T-cell (primary cell): ENCODE results near the gene SSPN. TPM values are rescaled to one million over a fixed set of nuclear protein-coding genes. Genes with fewer than 3 reads are reported as not detected.
"Not testable (repeated sequence)": the region's sequence is repeated elsewhere in the genome, so short reads cannot be mapped to it uniquely, and the experiment has no call there.

ENCODE experiments used
- ATAC-seq, 4 experiments: fragments of 200-7000 bp in 3 of 4; fragments of 150-1000 bp in 1 of 4; cut with Tn5 transposase; replicated peaks in 1 of 4; 1 replicate in 3 of 4; 2 replicates in 1 of 4; pipeline ENCODE4 v1.10.0; 2021; ENCODE audit warnings: moderate library complexity in 3 of 4, mild to moderate bottlenecking in 2 of 4, moderate number of reproducible peaks in 1 of 4
- CTCF ChIA-PET, 2 donors: fragments of 300-600 bp; sonication (Branson Sonifier 250); formaldehyde crosslinking; loops; one replicate each; lab custom pipeline; 2022; ENCODE audit warnings: antibody characterized with exemption in 2 of 2; lab: Charles Lee
- POLR2A ChIA-PET, 2 donors: fragments of 300-600 bp; sonication (Branson Sonifier 250); formaldehyde crosslinking; loops; one replicate each; lab custom pipeline; 2022; ENCODE audit warnings: antibody characterized with exemption in 2 of 2; lab: Charles Lee
- DNase-seq, 35 experiments: peaks; one replicate each; pipeline versions ENCODE4 v3.0.0 to v3.0.0-alpha.2; 2013 to 2023
- H3K27ac ChIP-seq: one replicate; pipeline ENCODE4 v1.5.1; 2013; ENCODE audit warnings: low read length
- H3K27me3 ChIP-seq, 2 experiments: replicated peaks in 1 of 2; 1 replicate in 1 of 2; 2 replicates in 1 of 2; pipeline versions ENCODE4 v1.6.1 to v1.7.0; 2013; ENCODE audit warnings: low read length in 1 of 2, mixed read lengths in 1 of 2; ENCODE audit not compliant: control insufficient read depth in 2 of 2, insufficient read depth in 2 of 2; ENCODE audit errors: extremely low read depth in 1 of 2
- H3K36me3 ChIP-seq, 2 donors: 1 replicate in 1 of 2; 2 replicates in 1 of 2; pipeline versions ENCODE4 v1.6.1 to v1.7.0; 2013; ENCODE audit warnings: low read length in 1 of 2; ENCODE audit not compliant: control insufficient read depth in 2 of 2, insufficient read depth in 1 of 2; ENCODE audit errors: extremely low read depth in 1 of 2
- H3K4me1 ChIP-seq, 2 experiments: 1 replicate in 1 of 2; 2 replicates in 1 of 2; pipeline versions ENCODE4 v1.6.1 to v1.7.0; 2013; ENCODE audit warnings: low read length in 2 of 2, mixed read lengths in 1 of 2; ENCODE audit not compliant: insufficient read depth in 2 of 2, control insufficient read depth in 1 of 2; ENCODE audit errors: extremely low read depth in 1 of 2
- H3K4me3 ChIP-seq, 2 donors: 1 replicate in 1 of 2; 2 replicates in 1 of 2; pipeline versions ENCODE4 v1.5.1 to v1.7.0; 2013; ENCODE audit warnings: mild to moderate bottlenecking in 2 of 2, low read length in 1 of 2, moderate library complexity in 1 of 2; ENCODE audit not compliant: control insufficient read depth in 1 of 2; ENCODE audit errors: extremely low read depth in 1 of 2
- H3K9me3 ChIP-seq: 2 replicates; pipeline ENCODE4 v1.7.0; 2013
- H3K27ac Mint-ChIP-seq, 2 donors: one replicate each; pipeline ENCODE4 v1.8.0; 2020 to 2021; ENCODE audit warnings: mild to moderate bottlenecking in 2 of 2, mixed read lengths in 2 of 2
- H3K27me3 Mint-ChIP-seq, 2 donors: one replicate each; pipeline ENCODE4 v1.8.0; 2021 to 2022; ENCODE audit warnings: mixed read lengths in 2 of 2
- H3K36me3 Mint-ChIP-seq: one replicate; pipeline ENCODE4 v1.8.0; 2021; ENCODE audit warnings: mixed read lengths
- H3K4me1 Mint-ChIP-seq, 3 donors: one replicate each; pipeline ENCODE4 v1.8.0; 2020 to 2022; ENCODE audit warnings: mixed read lengths in 3 of 3, mild to moderate bottlenecking in 1 of 3
- H3K4me3 Mint-ChIP-seq, 3 donors: one replicate each; pipeline ENCODE4 v1.8.0; 2020 to 2022; ENCODE audit warnings: mild to moderate bottlenecking in 3 of 3, mixed read lengths in 3 of 3, moderate library complexity in 3 of 3
- H3K9me3 Mint-ChIP-seq, 3 donors: one replicate each; pipeline ENCODE4 v1.8.0; 2020 to 2022; ENCODE audit warnings: mixed read lengths in 3 of 3
- WGBS: methylation state at CpG from one replicate; pipeline ENCODE4 v1.1.5; 2013; ENCODE audit warnings: missing lambda C conversion rate; ENCODE audit not compliant: insufficient coverage; 5-methylcytosine and 5-hydroxymethylcytosine counted together
- total RNA-seq, 35 experiments: library from RNA in 6 of 35; stranded (reverse) in 6 of 35; fragments of 120-200 nt in 1 of 35; gene quantifications; one replicate each; pipeline versions ENCODE4 v1.2.1 to v1.2.4 and lab custom pipeline; 2013 to 2026

The SSPN gene
- total RNA-seq, 5 donors from 2014 or later (not counting 1 experiment from before 2014, with no cell fraction given) = 0.06 to 0.33 (median 0.15) TPM

GRCh38 chr12:26229910-26230309, 34.5 kb downstream of the SSPN start:
- H3K36me3 ChIP-seq = no peaks in the 10 kb centered on the region
- Mint-ChIP-seq H3K9me3 (no peaks in the 10 kb centered on the region), H3K4me3 (no peak overlapping the region), H3K4me1 (peaks cover 0 to 5% (median 3%) of the 10 kb centered on the region in 3 donors), H3K27me3 (peaks cover 31 to 38% of the 10 kb centered on the region in 2 donors), H3K27ac (no peak overlapping the region), H3K36me3 (no peaks in the 10 kb centered on the region)
- H3K4me1 ChIP-seq = no peaks in the 10 kb centered on the region
- ChIA-PET CTCF (no interaction called here), POLR2A (no interaction called here)
- ATAC-seq (no peak), DNase-seq (no peak)
- no peak overlapping the region for H3K4me3 ChIP-seq
- no peaks in the 10 kb centered on the region for H3K9me3 ChIP-seq
- H3K27ac ChIP-seq = no peak overlapping the region
- WGBS = 83% methylated on average over 1 of the region's 4 CpGs
- H3K27me3 ChIP-seq = peaks cover 0 to 11% of the 10 kb centered on the region in 2 experiments

DNA sequence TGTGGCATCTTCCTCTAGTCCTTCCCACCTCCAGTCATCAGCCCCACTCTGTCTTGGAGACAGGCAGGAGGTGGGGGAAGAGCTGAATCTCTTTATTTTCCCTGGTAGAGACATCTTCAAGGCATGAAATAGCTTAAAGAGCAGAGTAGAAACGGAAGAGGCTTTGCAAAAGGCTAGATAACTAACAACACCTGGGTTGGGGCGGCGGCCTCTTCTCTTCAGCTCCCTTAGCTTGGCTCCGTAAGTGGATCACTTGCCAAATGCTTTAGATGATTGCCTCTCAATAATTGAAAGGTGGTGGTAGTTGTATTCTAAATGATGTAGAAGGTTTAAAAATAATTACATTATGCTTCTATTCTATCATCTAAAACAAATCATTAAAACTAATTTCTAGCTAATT, 36.1 kb downstream of the SSPN start:
- Mint-ChIP-seq H3K4me1 (peaks cover 0 to 5% (median 3%) of the 10 kb centered on the region in 3 donors), H3K36me3 (no peaks in the 10 kb centered on the region), H3K27me3 (peaks cover 27 to 30% of the 10 kb centered on the region in 2 donors), H3K4me3 (no peak overlapping the region), H3K27ac (no peak overlapping the region), H3K9me3 (no peaks in the 10 kb centered on the region)
- DNase-seq (no peak), ATAC-seq (no peak)
- peaks cover 0 to 5% of the 10 kb centered on the region in 2 experiments for H3K27me3 ChIP-seq
- CTCF ChIA-PET = no interaction called here
- POLR2A ChIA-PET = no interaction called here
- no peak overlapping the region for H3K4me3 ChIP-seq
- H3K4me1 ChIP-seq = no peaks in the 10 kb centered on the region
- H3K9me3 ChIP-seq = no peaks in the 10 kb centered on the region
- H3K27ac ChIP-seq = no peak overlapping the region
- no peaks in the 10 kb centered on the region for H3K36me3 ChIP-seq
- WGBS = no CpG with 5 or more reads among the region's 4 CpGs

DNA sequence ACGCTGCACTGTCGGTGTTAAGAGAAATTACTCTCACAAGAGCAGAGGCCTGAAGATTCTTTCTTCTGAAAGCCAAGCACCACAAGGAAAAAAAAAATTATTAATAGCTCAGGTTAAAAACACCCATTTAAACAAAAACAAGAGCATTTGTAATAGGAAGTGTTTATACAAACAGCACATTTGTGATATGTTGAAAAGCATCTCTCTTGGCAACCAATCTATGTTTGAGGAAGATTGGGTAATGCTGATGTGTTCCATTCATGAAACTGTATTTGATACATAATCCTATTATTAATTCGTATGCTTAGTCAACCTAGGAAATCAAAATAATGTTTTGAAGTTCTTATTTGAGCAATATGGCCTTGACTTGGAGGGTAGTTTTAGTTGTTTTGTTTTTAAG, 36.5 kb downstream of the SSPN start:
- no peaks in the 10 kb centered on the region for H3K4me1 ChIP-seq
- Mint-ChIP-seq H3K4me1 (peaks cover 0 to 5% (median 3%) of the 10 kb centered on the region in 3 donors), H3K9me3 (no peaks in the 10 kb centered on the region), H3K36me3 (no peaks in the 10 kb centered on the region), H3K27ac (no peak overlapping the region), H3K27me3 (peaks cover 26 to 27% of the 10 kb centered on the region in 2 donors), H3K4me3 (no peak overlapping the region)
- CTCF ChIA-PET = no interaction called here
- no peaks in the 10 kb centered on the region for H3K9me3 ChIP-seq
- H3K4me3 ChIP-seq = no peak overlapping the region
- DNase-seq = no peak
- POLR2A ChIA-PET = interaction anchor here in 1 of 2 donors (0.6 to 0.7 kb wide), 2 partner anchors 28 to 576 kb away, joined by 3 read pairs; no protein-coding TSS in a partner anchor
- ATAC-seq = no peak
- H3K27ac ChIP-seq = no peak overlapping the region
- peaks cover 0 to under 1% of the 10 kb centered on the region in 2 experiments for H3K27me3 ChIP-seq
- no peaks in the 10 kb centered on the region for H3K36me3 ChIP-seq
- WGBS = no CpG with 5 or more reads among the region's 3 CpGs

GRCh38 chr12:26233631-26234030, 38.3 kb downstream of the SSPN start:
- Mint-ChIP-seq H3K4me3 (no peak overlapping the region), H3K36me3 (no peaks in the 10 kb centered on the region), H3K27me3 (peaks cover 24 to 25% of the 10 kb centered on the region in 2 donors), H3K4me1 (no peaks in the 10 kb centered on the region), H3K9me3 (no peaks in the 10 kb centered on the region), H3K27ac (no peak overlapping the region)
- no peaks in the 10 kb centered on the region for H3K4me1 ChIP-seq
- no peak overlapping the region for H3K4me3 ChIP-seq
- ChIA-PET POLR2A (interaction anchor here in 1 of 2 donors (0.6 kb wide), 1 partner anchor 19 kb away, joined by 3 read pairs; no protein-coding TSS in a partner anchor), CTCF (no interaction called here)
- no peaks in the 10 kb centered on the region for H3K9me3 ChIP-seq
- 94% methylated on average over 8 of the region's 9 CpGs for WGBS
- no peaks in the 10 kb centered on the region for H3K36me3 ChIP-seq
- peaks cover 0 to 3% of the 10 kb centered on the region in 2 experiments for H3K27me3 ChIP-seq
- DNase-seq (no peak), ATAC-seq (no peak)
- no peak overlapping the region for H3K27ac ChIP-seq

- H3K4me1 Mint-ChIP-seq, H3K9me3 ChIP-seq, H3K9me3 Mint-ChIP-seq, DNase-seq, H3K4me3 ChIP-seq, H3K27me3 ChIP-seq, CTCF ChIA-PET, H3K4me1 ChIP-seq, POLR2A ChIA-PET, H3K4me3 Mint-ChIP-seq, H3K27ac ChIP-seq, H3K36me3 Mint-ChIP-seq, ATAC-seq, H3K36me3 ChIP-seq, H3K27ac Mint-ChIP-seq: not testable (repeated sequence)
- no CpG with 5 or more reads among the region's 2 CpGs for WGBS
- peaks cover 29 to 30% of the 10 kb centered on the region in 2 donors for H3K27me3 Mint-ChIP-seq
Measured at GRCh38 chr12:26235465-26235864, 40.1 kb downstream of the SSPN start.

DNA sequence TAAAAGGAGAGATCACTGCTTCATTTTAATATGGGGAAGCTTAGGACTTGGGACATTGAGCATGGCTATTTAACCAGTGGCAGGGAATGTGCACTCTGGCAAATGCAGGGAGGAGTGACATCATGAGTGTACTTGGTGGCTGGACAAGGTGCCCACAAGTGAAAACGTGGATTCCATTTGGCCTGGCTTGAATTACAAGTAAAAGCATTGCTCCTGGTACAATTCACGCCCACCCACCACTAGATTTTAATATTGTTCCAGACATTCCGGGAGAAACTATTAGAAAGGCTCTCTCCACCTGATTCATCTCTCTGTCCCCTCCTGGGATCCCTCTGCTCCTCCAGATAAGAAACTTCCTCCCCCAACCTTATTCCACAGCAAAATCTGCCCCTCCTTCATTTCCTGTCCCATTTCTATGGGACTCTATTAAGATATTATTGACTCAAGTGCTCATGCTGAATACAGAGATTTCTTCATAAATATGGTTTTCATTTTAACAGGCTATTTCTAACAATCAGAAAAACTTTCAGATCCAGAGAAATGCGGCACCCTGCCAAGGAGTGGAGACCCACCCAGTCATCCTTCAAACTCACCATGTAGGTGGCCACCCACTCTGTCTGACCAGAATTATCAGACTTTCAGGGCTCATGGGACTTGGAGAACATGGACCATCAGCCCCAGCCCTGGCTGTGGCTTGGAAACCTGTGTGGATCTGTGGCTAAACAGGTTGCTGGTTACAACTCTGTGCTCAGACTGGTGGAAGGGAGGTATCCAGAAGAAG, 43.2 kb downstream of the SSPN start:
- no peaks in the 10 kb centered on the region for H3K36me3 Mint-ChIP-seq
- ATAC-seq (no peak), DNase-seq (no peak)
- peaks cover 32 to 35% of the 10 kb centered on the region in 2 donors for H3K27me3 Mint-ChIP-seq
- Histone ChIP-seq H3K27ac (no peak overlapping the region), H3K4me1 (no peaks in the 10 kb centered on the region), H3K27me3 (peaks cover 0 to 9% of the 10 kb centered on the region in 2 experiments), H3K4me3 (no peak overlapping the region), H3K9me3 (no peaks in the 10 kb centered on the region), H3K36me3 (no peaks in the 10 kb centered on the region)
- H3K27ac Mint-ChIP-seq = no peak overlapping the region
- WGBS = 60% methylated on average over 4 of the region's 4 CpGs
- H3K4me3 Mint-ChIP-seq = no peak overlapping the region
- ChIA-PET CTCF (no interaction called here), POLR2A (no interaction called here)
- H3K9me3 Mint-ChIP-seq = no peaks in the 10 kb centered on the region
- no peaks in the 10 kb centered on the region for H3K4me1 Mint-ChIP-seq
